Measurements from ENCODE around the gene ADGRV1.
"Not testable (repeated sequence)": the region's sequence is repeated elsewhere in the genome, so short reads cannot be mapped to it uniquely, and the experiment has no call there.

Gene ADGRV1

DNA sequence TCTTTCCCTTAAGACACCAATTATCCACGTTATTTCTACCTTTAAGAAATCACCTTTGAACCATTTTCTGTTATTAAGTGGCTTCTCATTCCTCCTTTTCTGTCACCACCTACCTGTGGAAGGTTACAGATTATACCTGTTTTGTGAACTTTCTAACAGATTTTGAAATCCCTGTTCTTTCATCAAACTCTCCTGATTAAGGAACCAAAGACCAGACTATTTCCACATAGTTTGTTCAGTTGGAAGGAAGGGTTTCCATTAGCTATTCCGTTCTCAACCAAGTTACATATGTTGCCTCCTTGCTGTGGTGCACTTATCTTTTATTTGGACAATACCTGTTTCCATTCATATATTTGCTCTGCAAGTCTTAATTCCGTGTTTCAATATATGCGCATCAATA is 343.6 kb downstream of the ADGRV1 start:
- DNase-seq (ENCODE audit: low read depth in 2 of 2) = no peak

GRCh38 chr5:90902651-90903386 is 344.2 kb downstream of the ADGRV1 start:
- DNase-seq (ENCODE audit: low read depth in 2 of 2) = no peak

- DNase-seq (ENCODE audit: low read depth in 2 of 2) = no peak
Observed at GRCh38 chr5:90909101-90909503, 350.5 kb downstream of the ADGRV1 start.

DNA sequence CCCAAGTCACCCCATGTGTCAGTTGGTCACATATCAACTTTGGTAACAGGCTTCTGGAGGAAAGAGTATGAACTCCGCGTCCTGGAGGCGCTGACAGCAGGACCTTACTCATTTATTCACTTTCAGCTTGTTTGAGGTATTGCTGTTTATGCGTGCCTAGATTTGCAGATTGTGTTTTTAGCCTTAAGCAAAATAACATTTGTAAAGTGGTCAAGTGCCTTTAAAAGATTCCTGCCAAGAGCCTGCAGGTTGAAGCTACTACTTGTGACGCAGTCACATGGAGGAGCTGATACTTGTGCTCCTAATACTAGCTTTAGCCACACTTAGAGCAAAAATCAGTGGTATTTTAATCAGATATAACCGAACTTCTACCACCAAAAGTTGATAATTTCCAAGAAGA is 351.3 kb downstream of the ADGRV1 start:
- no peak for DNase-seq (ENCODE audit: low read depth in 2 of 2)

- DNase-seq (ENCODE audit: low read depth in 2 of 2) = no peak
Observed at GRCh38 chr5:90911169-90911568, 352.6 kb downstream of the ADGRV1 start.

DNA sequence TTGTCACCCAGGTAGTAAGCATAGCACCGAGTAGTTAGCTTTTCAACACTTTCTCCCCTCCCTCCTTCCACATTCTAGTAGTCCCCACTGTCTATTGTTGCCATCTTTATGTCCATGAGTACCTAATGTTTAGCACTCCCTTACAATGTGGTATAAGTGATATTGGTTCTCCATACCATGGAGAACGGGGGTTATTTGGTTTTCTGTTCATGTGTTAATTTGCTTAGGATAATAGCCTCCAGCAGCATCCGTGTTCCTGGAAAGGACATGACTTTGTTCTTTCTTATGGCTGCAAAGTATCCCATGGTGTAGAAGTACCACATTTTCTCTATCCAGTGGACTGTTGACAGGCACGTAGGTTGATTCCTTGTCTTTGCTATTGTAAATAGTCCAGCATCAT is 353.9 kb downstream of the ADGRV1 start:
- no peak for DNase-seq (ENCODE audit: low read depth in 2 of 2)

GRCh38 chr5:90915393-90915792 is 356.8 kb downstream of the ADGRV1 start:
- DNase-seq (ENCODE audit: low read depth in 2 of 2) = no peak

GRCh38 chr5:90916947-90917800 is 358.6 kb downstream of the ADGRV1 start:
- no peak for DNase-seq (ENCODE audit: low read depth in 2 of 2)

GRCh38 chr5:90917928-90918668 is 359.5 kb downstream of the ADGRV1 start:
- no peak for DNase-seq (ENCODE audit: low read depth in 2 of 2)

DNA sequence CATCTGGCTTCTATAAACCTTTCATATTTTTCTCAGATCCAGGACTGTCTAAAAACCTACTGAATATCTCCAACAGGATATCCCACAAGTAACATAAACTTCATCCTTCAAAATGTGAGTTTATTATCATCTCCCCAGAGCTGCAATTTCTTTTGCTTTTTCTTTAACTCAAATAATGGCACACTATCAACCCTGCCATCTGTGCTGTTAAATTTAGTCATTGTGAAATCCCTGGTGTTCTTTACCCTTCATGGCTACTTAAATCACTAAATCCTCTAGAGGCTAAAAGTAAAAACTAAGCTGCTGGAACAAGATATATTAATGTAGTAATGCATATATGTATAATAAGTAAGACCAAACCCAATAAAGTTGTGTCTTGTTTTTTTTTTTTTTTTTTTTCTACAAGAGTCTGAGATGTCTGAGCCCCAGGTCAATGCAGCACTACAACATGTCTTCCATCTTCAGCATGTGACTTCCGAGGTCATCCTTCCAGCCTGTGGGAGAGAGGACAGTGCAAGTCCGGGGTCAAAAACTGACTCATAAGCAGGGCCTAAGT is 362.9 kb downstream of the ADGRV1 start:
- no peak for DNase-seq (ENCODE audit: low read depth in 2 of 2)

GRCh38 chr5:90924222-90924621 is 365.6 kb downstream of the ADGRV1 start:
- DNase-seq (ENCODE audit: low read depth in 2 of 2) = not testable (repeated sequence)

DNA sequence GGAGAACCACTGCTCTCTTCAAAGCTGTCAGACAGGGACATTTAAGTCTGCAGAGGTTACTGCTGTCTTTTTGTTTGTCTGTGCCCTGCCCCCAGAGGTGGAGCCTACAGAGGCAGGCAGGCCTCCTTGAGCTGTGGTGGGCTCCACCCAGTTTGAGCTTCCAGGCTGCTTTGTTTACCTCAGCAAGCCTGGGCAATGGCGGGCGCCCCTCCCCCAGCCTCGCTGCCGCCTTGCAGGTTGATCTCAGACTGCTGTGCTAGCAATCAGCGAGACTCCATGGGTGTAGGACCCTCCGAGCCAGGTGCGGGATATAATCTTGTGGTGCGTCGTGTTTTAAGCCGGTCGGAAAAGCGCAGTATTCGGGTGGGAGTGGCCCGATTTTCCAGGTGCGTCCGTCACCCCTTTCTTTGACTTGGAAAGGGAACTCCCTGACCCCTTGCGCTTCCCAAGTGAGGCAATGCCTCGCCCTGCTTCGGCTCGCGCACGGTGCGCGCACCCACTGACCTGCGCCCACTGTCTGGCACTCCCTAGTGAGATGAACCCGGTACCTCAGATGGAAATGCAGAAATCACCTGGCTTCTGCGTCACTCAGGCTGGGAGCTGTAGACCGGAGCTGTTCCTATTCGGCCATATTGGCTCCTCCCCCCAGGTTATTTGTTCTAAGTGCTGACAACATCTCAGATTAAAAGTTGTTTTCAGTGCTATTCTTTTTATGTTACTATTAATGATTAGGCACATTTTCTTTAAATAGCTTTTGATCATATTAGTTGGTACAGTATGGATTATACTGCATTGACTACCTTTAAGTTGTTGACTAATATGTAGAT is 370.6 kb downstream of the ADGRV1 start:
- DNase-seq (ENCODE audit: low read depth in 2 of 2) = not testable (repeated sequence)

GRCh38 chr5:90930062-90930461 is 371.5 kb downstream of the ADGRV1 start:
- no peak for DNase-seq (ENCODE audit: low read depth in 2 of 2)

DNA sequence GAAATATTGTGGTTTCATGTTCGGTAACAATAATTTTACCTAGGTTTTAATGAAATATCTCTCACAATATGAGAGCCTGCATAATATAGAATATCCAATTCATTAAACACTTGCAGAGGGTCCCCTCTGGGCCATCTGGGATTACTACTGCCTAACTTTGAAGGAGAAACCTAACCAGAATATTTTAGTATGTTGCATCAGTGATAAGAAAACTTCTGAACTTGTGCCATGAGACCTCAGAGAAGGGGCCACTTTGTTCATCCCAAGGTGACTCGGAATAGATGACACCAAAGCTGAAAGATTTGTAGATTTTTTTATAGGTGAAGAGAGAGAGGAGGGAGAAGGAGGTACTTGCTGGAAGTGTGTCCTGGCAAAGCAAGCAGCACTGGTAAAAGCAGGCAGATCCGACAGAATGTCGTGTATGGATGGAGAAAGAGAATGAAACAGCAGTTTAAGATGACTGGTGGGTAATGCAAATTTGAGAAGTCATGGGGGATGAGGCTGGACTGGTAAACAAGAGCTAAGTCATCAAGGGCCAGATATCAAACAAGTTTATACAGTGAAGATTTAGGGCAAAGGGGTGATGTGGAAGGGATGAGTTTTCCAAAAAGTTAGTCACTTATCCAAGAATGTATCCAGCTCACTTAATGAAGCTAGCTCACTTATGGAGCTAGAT is 372.3 kb downstream of the ADGRV1 start:
- DNase-seq (ENCODE audit: low read depth in 2 of 2) = no peak

DNA sequence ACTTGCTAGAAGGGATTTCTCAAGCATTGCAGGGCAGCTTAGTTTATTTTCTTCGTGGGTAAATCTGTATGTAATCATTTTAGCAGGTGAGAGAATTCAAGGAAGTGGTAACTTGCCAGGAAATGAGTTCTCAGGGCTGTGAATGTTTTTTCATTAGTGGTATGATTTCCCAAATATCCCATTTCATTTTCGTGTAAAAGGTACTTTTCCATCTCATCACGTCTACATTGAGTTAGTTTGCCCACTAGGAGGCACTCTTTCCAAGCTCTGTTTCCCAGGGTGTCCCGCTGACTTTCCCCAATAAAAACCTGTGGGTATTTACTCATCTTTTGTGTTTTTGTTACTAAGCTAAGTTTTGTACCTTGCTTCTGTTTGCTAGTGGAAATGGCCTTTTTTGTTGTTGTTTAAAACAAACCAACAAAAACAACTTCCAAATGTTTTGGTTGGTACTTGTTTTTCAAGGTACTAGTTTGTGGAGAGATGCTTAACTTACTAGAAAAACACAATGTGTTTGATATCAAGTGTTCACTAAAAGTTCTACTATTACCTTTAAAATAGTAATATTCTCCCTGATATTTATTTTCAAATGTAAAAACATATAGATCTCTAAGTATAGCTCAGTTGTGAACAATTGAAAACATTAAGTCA is 373.6 kb downstream of the ADGRV1 start:
- DNase-seq (ENCODE audit: low read depth in 2 of 2) = peak in 1 of 2 donors; percentile 6

DNA sequence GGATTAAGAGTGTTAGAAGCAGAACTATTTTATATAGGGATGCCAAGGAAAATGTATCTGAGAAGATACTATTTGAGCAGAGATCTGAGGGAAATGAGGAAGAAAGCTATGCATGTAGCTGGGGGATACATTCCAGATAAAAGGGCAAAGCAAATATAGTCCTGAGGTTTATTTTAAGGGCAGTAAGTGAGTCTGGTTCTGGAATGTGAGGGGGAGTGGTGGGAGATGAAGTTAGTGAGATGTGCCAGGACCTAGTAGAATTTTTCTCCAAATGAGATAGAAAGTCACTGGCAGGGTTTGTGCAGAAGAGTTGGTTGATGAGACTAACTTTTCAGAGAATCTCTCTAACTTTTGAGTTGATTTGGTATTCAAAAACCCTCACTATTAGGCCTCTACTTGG is 374.7 kb downstream of the ADGRV1 start:
- DNase-seq (ENCODE audit: low read depth in 2 of 2) = no peak

GRCh38 chr5:90934091-90934719 is 375.6 kb downstream of the ADGRV1 start:
- DNase-seq (ENCODE audit: low read depth in 2 of 2) = no peak

GRCh38 chr5:90934738-90935137 is 376.1 kb downstream of the ADGRV1 start:
- DNase-seq (ENCODE audit: low read depth in 2 of 2) = no peak

GRCh38 chr5:90939211-90939610 is 380.6 kb downstream of the ADGRV1 start:
- no peak for DNase-seq (ENCODE audit: low read depth in 2 of 2)

All from stimulated activated CD8-positive, alpha-beta memory T cell treated with anti-CD3 and anti-CD28 coated beads, Interleukin-7, amount 100 ng/mL, for 4 hours (primary cell).